K562 (cell line): ENCODE results near the gene UBE3B. TPM values are rescaled to one million over a fixed set of nuclear protein-coding genes. Genes with fewer than 3 reads are reported as not detected.

ENCODE experiments used
- ATAC-seq: fragments of 200-7000 bp; cut with Tn5 transposase; 3 replicates; pipeline ENCODE4 v1.9.1; 2020; ENCODE audit warnings: moderate library complexity
- BruUV-seq: library from RNA; stranded (reverse); fragments of 400-500 nt; replicated peaks from 2 replicates; lab custom pipeline; 2021; lab: Mats Ljungman, UMichigan
- CTCF ChIA-PET: fragments of 300-600 bp; formaldehyde crosslinking; extraction: SDS; loops from one replicate; lab custom pipeline; 2021; ENCODE audit warnings: low intra/inter-chr PET ratio; lab: Yijun Ruan, JAX
- POLR2A ChIA-PET: fragments of 300-600, 350-650 bp; sonication (Branson Sonifier 250); formaldehyde crosslinking; extraction: SDS; loops from one replicate; lab custom pipeline; 2021; ENCODE audit warnings: antibody characterized with exemption, inconsistent platforms; lab: Yijun Ruan, JAX
- DNase-seq, 4 experiments: peaks; one replicate each; pipeline versions ENCODE4 v3.0.0 to v3.0.0-alpha.2; 2011 to 2018; ENCODE audit warnings: low spot score in 3 of 4, mixed read lengths in 3 of 4; ENCODE audit errors: extremely low read depth in 1 of 4
- FAIRE-seq: peaks from 2 replicates; lab custom pipeline; 2011; peaks lifted over from hg19 to GRCh38; lab: Jason Lieb, UNC
- H2AFZ ChIP-seq: 2 replicates; pipeline ENCODE4 v1.6.0; 2011; ENCODE audit warnings: low read depth, low read length, control low read depth, inconsistent platforms
- H3K27ac ChIP-seq: fragments of 200-600 bp; 3 replicates; pipeline ENCODE4 v1.8.0; 2011; ENCODE audit warnings: low read depth, mild to moderate bottlenecking, control low read depth, inconsistent platforms, low read length, moderate library complexity, mixed read lengths; ENCODE audit errors: extremely low read depth
- H3K27me3 ChIP-seq, 2 experiments: fragments of 300-600 bp in 1 of 2; 2 replicates in 1 of 2; 3 replicates in 1 of 2; pipeline versions ENCODE4 v1.6.0 to v1.8.0; 2011; ENCODE audit warnings: inconsistent platforms in 2 of 2, low read length in 2 of 2, mild to moderate bottlenecking in 1 of 2, mixed read lengths in 1 of 2, moderate library complexity in 1 of 2; ENCODE audit not compliant: control insufficient read depth in 2 of 2, insufficient read depth in 2 of 2
- H3K36me3 ChIP-seq: fragments of 300-600 bp; 3 replicates; pipeline ENCODE4 v1.8.0; 2011; ENCODE audit warnings: mild to moderate bottlenecking, low read length, inconsistent platforms; ENCODE audit not compliant: control insufficient read depth, insufficient read depth
- H3K4me1 ChIP-seq, 2 experiments: fragments of 200-600 bp in 1 of 2; replicated peaks in 1 of 2; 2 replicates in 1 of 2; 3 replicates in 1 of 2; pipeline versions ENCODE4 v1.5.1 to v1.8.0; 2011; ENCODE audit warnings: inconsistent platforms in 2 of 2, low read length in 2 of 2, mild to moderate bottlenecking in 1 of 2, mixed read lengths in 1 of 2, moderate library complexity in 1 of 2; ENCODE audit not compliant: control insufficient read depth in 2 of 2, insufficient read depth in 2 of 2
- H3K4me2 ChIP-seq: 2 replicates; pipeline ENCODE4 v1.6.1; 2011; ENCODE audit warnings: low read length, control low read depth, inconsistent platforms, mixed read lengths; ENCODE audit not compliant: insufficient read depth
- H3K4me3 ChIP-seq: fragments of 200-600 bp; sonication (generic), shearing (Covaris generic); 2 replicates; pipeline ENCODE4 v1.5.1; 2016; ENCODE audit warnings: control low read depth, inconsistent platforms
- H3K79me2 ChIP-seq: fragments of 200-600 bp; 3 replicates; pipeline ENCODE4 v1.8.0; 2011; ENCODE audit warnings: low read length, inconsistent platforms; ENCODE audit not compliant: control insufficient read depth, insufficient read depth
- H3K9ac ChIP-seq, 2 experiments: 2 replicates each; pipeline versions ENCODE4 v1.6.0 to v1.6.1; 2011; ENCODE audit warnings: low read depth in 2 of 2, low read length in 2 of 2, control low read depth in 1 of 2, inconsistent platforms in 1 of 2, mild to moderate bottlenecking in 1 of 2, mixed read lengths in 1 of 2; ENCODE audit not compliant: insufficient read depth in 1 of 2
- H3K9me1 ChIP-seq: one replicate; pipeline ENCODE4 v1.6.0; 2011; ENCODE audit warnings: inconsistent platforms, mild to moderate bottlenecking, low read length, moderate library complexity; ENCODE audit not compliant: control insufficient read depth, insufficient read depth
- H3K9me3 ChIP-seq: replicated peaks from 2 replicates; pipeline ENCODE4 v1.5.1; 2011; ENCODE audit warnings: low read depth, low read length, inconsistent platforms; ENCODE audit not compliant: control insufficient read depth, insufficient read depth
- H4K20me1 ChIP-seq: replicated peaks from 2 replicates; pipeline ENCODE4 v1.6.1; 2011; ENCODE audit warnings: low read length, inconsistent platforms, mixed read lengths; ENCODE audit not compliant: control insufficient read depth, insufficient read depth
- CREB3L1 ChIP-seq: fragments of 450-650 bp; IDR thresholded peaks from 2 replicates; pipeline ENCODE4 v1.6.1; 2014; ENCODE audit warnings: low read depth, mild to moderate bottlenecking, moderate library complexity, borderline replicate concordance
- CREBBP ChIP-seq: IDR thresholded peaks from one replicate; pipeline ENCODE4 v1.6.1; 2012; ENCODE audit warnings: low read depth, mild to moderate bottlenecking, control low read depth, inconsistent platforms, low read length
- E2F1 ChIP-seq: sonication (generic); formaldehyde crosslinking; IDR thresholded peaks from 2 replicates; pipeline ENCODE4 v1.8.1; 2023; ENCODE audit warnings: mild to moderate bottlenecking, missing genetic modification reagents, moderate library complexity
- EP300 ChIP-seq: IDR thresholded peaks from 2 replicates; pipeline ENCODE4 v1.6.1; 2012; ENCODE audit warnings: low read length, improper control_type of control experiment
- HDGF ChIP-seq: fragments of 450-650 bp; IDR thresholded peaks from 2 replicates; pipeline ENCODE4 v1.6.1; 2016
- ILK ChIP-seq: fragments of 450-650 bp; IDR thresholded peaks from 2 replicates; pipeline ENCODE4 v1.6.1; 2016; ENCODE audit warnings: missing genetic modification characterization, low read depth, mild to moderate bottlenecking, missing compliant biosample characterization, moderate library complexity, borderline replicate concordance
- MCM5 ChIP-seq: fragments of 450-650 bp; IDR thresholded peaks from 2 replicates; pipeline ENCODE4 v1.6.1; 2016; ENCODE audit warnings: low read depth
- NFE2 ChIP-seq: IDR thresholded peaks from 2 replicates; pipeline ENCODE4 v1.6.1; 2014; ENCODE audit warnings: antibody characterized with exemption, low read depth
- NFYB ChIP-seq: IDR thresholded peaks from 2 replicates; pipeline ENCODE4 v1.6.1; 2011; ENCODE audit warnings: mild to moderate bottlenecking, moderate library complexity; ENCODE audit not compliant: insufficient read length; ENCODE audit errors: extremely low read depth
- PTTG1 ChIP-seq: fragments of 450-650 bp; IDR thresholded peaks from 2 replicates; pipeline ENCODE4 v1.6.1; 2016; ENCODE audit warnings: low read depth, mild to moderate bottlenecking, missing genetic modification characterization, missing compliant biosample characterization
- SRSF7 ChIP-seq: fragments of 200-400 bp; formaldehyde crosslinking; optimal IDR thresholded peaks from 2 replicates; pipeline ENCODE3; 2017; ENCODE audit warnings: mild to moderate bottlenecking, low read depth, low read length
- USF2 ChIP-seq: sonication (generic); formaldehyde crosslinking; IDR thresholded peaks from 2 replicates; pipeline ENCODE4 v1.5.0; 2020; ENCODE audit warnings: missing genetic modification reagents
- VEZF1 ChIP-seq: fragments of 200-800 bp; sonication (Bioruptor generic); IDR thresholded peaks from 2 replicates; pipeline ENCODE4 v1.6.1; 2017; ENCODE audit warnings: missing genetic modification characterization, missing compliant biosample characterization
- ZBTB34 ChIP-seq: fragments of 250-450 bp; sonication (Bioruptor Pico); IDR thresholded peaks from 2 replicates; pipeline ENCODE4 v1.8.0; 2021; ENCODE audit warnings: mild to moderate bottlenecking, moderate library complexity
- ZNF444 ChIP-seq: fragments of 250-450 bp; sonication (Bioruptor Pico); IDR thresholded peaks from 2 replicates; pipeline ENCODE4 v1.4.0; 2020; ENCODE audit warnings: mild to moderate bottlenecking, moderate library complexity
- WGBS: fragments of 100-300 bp; shearing (Covaris generic); methylation state at CpG from one replicate; pipeline ENCODE4 v1.1.6; 2016; ENCODE audit warnings: low coverage, mixed read lengths; ENCODE audit not compliant: insufficient coverage; ENCODE audit errors: missing lambda C conversion rate; 5-methylcytosine and 5-hydroxymethylcytosine counted together
- in situ Hi-C: fragments of 300-500 bp; cut with MboI; formaldehyde crosslinking; loops from 4 replicates; pipeline ENCODE4 v1.15.0; 2018; ENCODE audit warnings: inconsistent platforms, mixed read lengths
- intact Hi-C: fragments of 100-400 bp; cut with micrococcal nuclease; formaldehyde crosslinking; loops from 2 replicates; pipeline ENCODE4 v1.14.2; 2022
- polyA plus RNA-seq, 8 experiments: library from polyadenylated mRNA; depleted of rRNA in 4 of 8; stranded (reverse) in 5 of 8; unstranded in 3 of 8; fragments of >200 nt; fragmentation: Nextera tagmentation in 2 of 8; fragmentation: Illumina TruSeq in 1 of 8; extraction: Ambion mirVana in 2 of 8; extraction: Trizol in 1 of 8; gene quantifications; 2 replicates each; pipeline versions ENCODE4 v1.2.1 to v1.2.3, GENCODE V29; 2011 to 2014; ENCODE audit warnings: inconsistent platforms in 1 of 8, missing spikeins in 1 of 8
- total RNA-seq, 7 experiments: library from RNA; depleted of rRNA in 6 of 7; stranded (reverse); fragments of >200 nt in 6 of 7; fragmentation: Illumina TruSeq in 2 of 7; extraction: Trizol in 2 of 7; gene quantifications; 2 replicates each; pipeline versions ENCODE4 v1.2.1 to v1.2.3, GENCODE V29; 2011 to 2021; ENCODE audit warnings: low replicate concordance in 1 of 7

Gene UBE3B
- total and polyA plus RNA-seq, 9 of the 15 experiments (the other 6 are each of a cell fraction or from before 2014, with no cell fraction given) = 7.6 to 23.6 (median 15.5) TPM

- CTCF ChIA-PET = no interaction called here
- no peak for TF ChIP-seq EP300
- no peak for TF ChIP-seq CREB3L1
- no peak for TF ChIP-seq USF2 (CRISPR knock-in tag)
- no peak for TF ChIP-seq HDGF
- TF ChIP-seq E2F1 = no peak
- no peak for TF ChIP-seq CREBBP
- TF ChIP-seq PTTG1 (tag) = no peak
- no peak for TF ChIP-seq ILK (tag)
- no peak for TF ChIP-seq ZBTB34 (CRISPR knock-in tag)
- TF ChIP-seq SRSF7 = no peak
- TF ChIP-seq NFYB = no peak
- TF ChIP-seq NFE2 = no peak
- no peak for TF ChIP-seq MCM5
- no peak for TF ChIP-seq ZNF444
- TF ChIP-seq VEZF1 (CRISPR knock-in tag) = no peak
Observed at GRCh38 chr12:109501299-109501698, 23.9 kb downstream of the UBE3B start.

More at GRCh38 chr12:109501299-109501698, 23.9 kb downstream of the UBE3B start:
- Histone ChIP-seq H3K9me1 (no peaks in the 10 kb centered on the region), H4K20me1 (no peaks in the 10 kb centered on the region), H3K4me2 (no peak overlapping the region), H2AFZ (no peak overlapping the region), H3K4me1 (no peaks in the 10 kb centered on the region), H3K9me3 (no peaks in the 10 kb centered on the region), H3K27me3 (no peaks in the 10 kb centered on the region), H3K9ac (no peak overlapping the region), H3K36me3 (peaks cover 76% of the 10 kb centered on the region; the same call in 2 of the 3 replicates), H3K27ac (no peak overlapping the region), H3K79me2 (no peaks in the 10 kb centered on the region), H3K4me3 (no peak overlapping the region)
- no peak for DNase-seq
- 65% methylated on average over 6 of the region's 6 CpGs for WGBS
- in situ Hi-C loops (no loop called here), intact Hi-C loops (no loop called here)
- POLR2A ChIA-PET = interaction anchor here (0.7 kb wide), 1 partner anchor 72 kb away, joined by 3 read pairs; the partner anchor contains the start of genes MMAB and MVK
- no peak for FAIRE-seq
- no TSS peak for BruUV-seq
- no peak for ATAC-seq
